ENCODE results near the gene CALN1. TPM values are rescaled to one million over a fixed set of nuclear protein-coding genes. Genes with fewer than 3 reads are reported as not detected.

Gene CALN1
- polyA plus RNA-seq, 3 donors: under 0.01 TPM; not detected in 2

DNA sequence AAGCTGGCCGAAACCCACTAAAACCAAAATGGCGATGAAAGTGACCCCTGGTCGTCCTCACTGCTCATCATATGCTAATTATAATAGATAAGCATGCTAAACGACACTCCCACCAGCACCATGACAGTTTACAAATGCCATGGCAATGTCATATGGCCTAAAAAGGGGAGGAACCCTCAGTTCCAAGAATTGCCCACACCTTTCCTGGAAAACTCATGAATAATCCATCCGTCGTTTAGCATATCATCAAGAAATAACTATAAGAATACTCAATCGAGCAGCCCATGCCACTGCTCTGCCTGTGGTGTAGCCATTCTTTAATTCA is 422.0 kb downstream of the CALN1 start:
- TF ChIP-seq, protein P1, sequence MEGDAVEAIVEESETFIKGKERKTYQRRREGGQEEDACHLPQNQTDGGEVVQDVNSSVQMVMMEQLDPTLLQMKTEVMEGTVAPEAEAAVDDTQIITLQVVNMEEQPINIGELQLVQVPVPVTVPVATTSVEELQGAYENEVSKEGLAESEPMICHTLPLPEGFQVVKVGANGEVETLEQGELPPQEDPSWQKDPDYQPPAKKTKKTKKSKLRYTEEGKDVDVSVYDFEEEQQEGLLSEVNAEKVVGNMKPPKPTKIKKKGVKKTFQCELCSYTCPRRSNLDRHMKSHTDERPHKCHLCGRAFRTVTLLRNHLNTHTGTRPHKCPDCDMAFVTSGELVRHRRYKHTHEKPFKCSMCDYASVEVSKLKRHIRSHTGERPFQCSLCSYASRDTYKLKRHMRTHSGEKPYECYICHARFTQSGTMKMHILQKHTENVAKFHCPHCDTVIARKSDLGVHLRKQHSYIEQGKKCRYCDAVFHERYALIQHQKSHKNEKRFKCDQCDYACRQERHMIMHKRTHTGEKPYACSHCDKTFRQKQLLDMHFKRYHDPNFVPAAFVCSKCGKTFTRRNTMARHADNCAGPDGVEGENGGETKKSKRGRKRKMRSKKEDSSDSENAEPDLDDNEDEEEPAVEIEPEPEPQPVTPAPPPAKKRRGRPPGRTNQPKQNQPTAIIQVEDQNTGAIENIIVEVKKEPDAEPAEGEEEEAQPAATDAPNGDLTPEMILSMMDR (IDR thresholded peaks at IDR 0.05): no peak
- Histone ChIP-seq H3K4me2 (replicated peaks; ENCODE audit: extremely low read depth, low read length, poor library complexity, severe bottlenecking) (no peak overlapping the region), H3K4me1 (ENCODE audit: control insufficient read depth in 1 of 2, insufficient read depth in 2 of 2, low read length in 2 of 2) (no peaks in the 10 kb centered on the region), H4K20me1 (ENCODE audit: insufficient read depth, low read length) (no peaks in the 10 kb centered on the region), H2AFZ (ENCODE audit: insufficient read depth, low read depth, low read length, poor library complexity, severe bottlenecking) (no peak overlapping the region), H3K9ac (ENCODE audit: insufficient read depth, low read length, poor library complexity, severe bottlenecking) (no peak overlapping the region), H3K4me3 (replicated peaks in 1 of 3; ENCODE audit: low read depth in 2 of 3, low read length in 3 of 3) (no peak overlapping the region), H3K36me3 (replicated peaks in 1 of 2; ENCODE audit: control insufficient read depth in 1 of 2, insufficient read depth in 2 of 2, low read length in 2 of 2) (no peaks in the 10 kb centered on the region), H3K79me2 (ENCODE audit: insufficient read depth, low read length) (no peaks in the 10 kb centered on the region), H3K27ac (ENCODE audit: low read depth in 1 of 2, low read length in 2 of 2) (no peak overlapping the region), H3K27me3 (ENCODE audit: control insufficient read depth in 2 of 2, insufficient read depth in 2 of 2, low read length in 2 of 2) (no peaks in the 10 kb centered on the region), H3K9me3 (replicated peaks in 1 of 2; ENCODE audit: control insufficient read depth in 1 of 2, insufficient read depth in 1 of 2, low read length in 2 of 2) (no peaks in the 10 kb centered on the region)
- Mint-ChIP-seq H3K27me3 (ENCODE audit: low read depth in 3 of 3) (no peaks in the 10 kb centered on the region), H3K9me3 (peaks cover 0 to 10% (median 3%) of the 10 kb centered on the region in 7 donors), H3K27ac (no peak overlapping the region), H3K4me3 (no peak overlapping the region), H3K4me1 (peaks cover 4% of the 10 kb centered on the region), H3K36me3 (no peaks in the 10 kb centered on the region)
- 87% methylated on average over 4 of the region's 7 CpGs for WGBS (ENCODE audit: insufficient coverage)
- intact Hi-C loops (cut with micrococcal nuclease): no loop called here
- no peak for DNase-seq

DNA sequence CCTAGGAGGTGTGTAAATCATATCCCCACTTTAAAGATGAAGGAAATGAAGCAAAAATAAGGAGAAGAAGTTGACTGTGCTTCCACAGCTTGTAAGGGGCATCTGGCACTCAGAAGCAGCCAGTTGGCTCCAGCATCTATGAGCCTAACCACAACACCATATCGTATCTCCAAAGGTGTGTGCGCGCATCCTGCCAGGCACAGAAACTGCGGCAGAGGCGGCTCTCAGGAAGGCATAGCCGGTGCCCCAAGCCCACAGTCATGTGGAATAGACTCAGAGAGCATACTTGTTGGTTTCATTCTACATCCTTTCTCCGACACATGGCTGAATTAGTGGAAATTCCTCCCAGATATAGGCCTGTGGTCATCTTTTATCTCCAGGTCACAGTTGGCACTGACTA is 423.9 kb downstream of the CALN1 start:
- H3K4me1 Mint-ChIP-seq: peaks cover 4% of the 10 kb centered on the region
- peaks cover 0 to 4% (median 0%) of the 10 kb centered on the region in 7 donors for H3K9me3 Mint-ChIP-seq
- Histone ChIP-seq H3K4me1 (ENCODE audit: control insufficient read depth in 1 of 2, insufficient read depth in 2 of 2, low read length in 2 of 2) (no peaks in the 10 kb centered on the region), H3K36me3 (replicated peaks in 1 of 2; ENCODE audit: control insufficient read depth in 1 of 2, insufficient read depth in 2 of 2, low read length in 2 of 2) (no peaks in the 10 kb centered on the region), H3K9me3 (replicated peaks in 1 of 2; ENCODE audit: control insufficient read depth in 1 of 2, insufficient read depth in 1 of 2, low read length in 2 of 2) (no peaks in the 10 kb centered on the region), H3K79me2 (ENCODE audit: insufficient read depth, low read length) (no peaks in the 10 kb centered on the region), H2AFZ (ENCODE audit: insufficient read depth, low read depth, low read length, poor library complexity, severe bottlenecking) (peak overlapping the region; percentile 29), H4K20me1 (ENCODE audit: insufficient read depth, low read length) (no peaks in the 10 kb centered on the region), H3K27ac (ENCODE audit: low read depth in 1 of 2, low read length in 2 of 2) (no peak overlapping the region), H3K27me3 (ENCODE audit: control insufficient read depth in 2 of 2, insufficient read depth in 2 of 2, low read length in 2 of 2) (no peaks in the 10 kb centered on the region), H3K9ac (ENCODE audit: insufficient read depth, low read length, poor library complexity, severe bottlenecking) (no peak overlapping the region), H3K4me3 (replicated peaks in 1 of 3; ENCODE audit: low read depth in 2 of 3, low read length in 3 of 3) (no peak overlapping the region), H3K4me2 (replicated peaks; ENCODE audit: extremely low read depth, low read length, poor library complexity, severe bottlenecking) (no peak overlapping the region)
- TF ChIP-seq, protein P1 (IDR thresholded peaks at IDR 0.05): no peak
- H3K27me3 Mint-ChIP-seq (ENCODE audit: low read depth in 3 of 3): no peaks in the 10 kb centered on the region
- intact Hi-C loops (cut with micrococcal nuclease): no loop called here
- 17% methylated on average over 6 of the region's 7 CpGs for WGBS (ENCODE audit: insufficient coverage)
- no peak overlapping the region for H3K27ac Mint-ChIP-seq
- no peaks in the 10 kb centered on the region for H3K36me3 Mint-ChIP-seq
- no peak for DNase-seq
- H3K4me3 Mint-ChIP-seq: no peak overlapping the region

All from CD14-positive monocyte (primary cell).